Fibroblast of upper back skin (primary cell): Measurements from ENCODE around the gene GATA1.

Source experiments
- DNase-seq: peaks from one replicate; pipeline ENCODE4 v3.0.0-alpha.2; 2013

The GATA1 gene

DNA sequence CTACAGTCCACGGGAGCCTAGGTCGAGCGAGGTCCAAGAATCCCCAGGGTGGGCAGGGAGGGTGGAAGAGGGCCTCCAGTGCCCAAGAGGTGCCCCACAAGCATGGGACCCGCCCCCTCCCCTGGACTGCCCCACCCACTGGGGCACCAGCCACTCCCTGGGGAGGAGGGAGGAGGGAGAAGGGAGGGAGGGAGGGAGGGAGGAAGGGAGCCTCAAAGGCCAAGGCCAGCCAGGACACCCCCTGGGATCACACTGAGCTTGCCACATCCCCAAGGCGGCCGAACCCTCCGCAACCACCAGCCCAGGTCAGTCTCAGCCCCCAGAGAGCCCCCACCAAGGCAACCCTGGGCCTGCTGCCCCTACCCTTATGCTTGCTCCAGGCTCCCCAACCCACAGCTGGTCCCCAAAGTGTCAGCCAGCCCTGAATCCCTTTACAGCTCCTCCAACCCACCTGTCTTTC, at the start of gene GATA1:
GATA1 (plus strand) TSS at position 250 of the 460 bp plus-strand sequence. CDS start 4,520 bp downstream, outside the sequence.
- no peak for DNase-seq

DNA sequence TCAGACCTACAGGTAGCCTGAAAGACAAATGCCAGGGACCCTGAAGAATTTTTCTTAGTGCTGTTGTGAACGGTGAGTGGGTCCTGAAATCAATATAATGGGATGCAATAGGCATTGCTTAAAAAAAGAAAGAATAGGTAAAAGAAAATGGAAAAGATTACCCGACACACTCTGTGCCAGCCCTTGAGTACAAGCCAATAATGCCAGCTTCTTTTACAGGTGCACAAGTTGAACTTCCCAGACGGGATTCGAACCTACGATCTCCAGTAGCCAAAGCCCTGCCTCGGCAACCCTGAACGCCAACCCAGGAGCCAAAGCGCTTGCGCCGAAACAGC, 49.5 kb upstream of the GATA1 start:
- DNase-seq: no peak

DNA sequence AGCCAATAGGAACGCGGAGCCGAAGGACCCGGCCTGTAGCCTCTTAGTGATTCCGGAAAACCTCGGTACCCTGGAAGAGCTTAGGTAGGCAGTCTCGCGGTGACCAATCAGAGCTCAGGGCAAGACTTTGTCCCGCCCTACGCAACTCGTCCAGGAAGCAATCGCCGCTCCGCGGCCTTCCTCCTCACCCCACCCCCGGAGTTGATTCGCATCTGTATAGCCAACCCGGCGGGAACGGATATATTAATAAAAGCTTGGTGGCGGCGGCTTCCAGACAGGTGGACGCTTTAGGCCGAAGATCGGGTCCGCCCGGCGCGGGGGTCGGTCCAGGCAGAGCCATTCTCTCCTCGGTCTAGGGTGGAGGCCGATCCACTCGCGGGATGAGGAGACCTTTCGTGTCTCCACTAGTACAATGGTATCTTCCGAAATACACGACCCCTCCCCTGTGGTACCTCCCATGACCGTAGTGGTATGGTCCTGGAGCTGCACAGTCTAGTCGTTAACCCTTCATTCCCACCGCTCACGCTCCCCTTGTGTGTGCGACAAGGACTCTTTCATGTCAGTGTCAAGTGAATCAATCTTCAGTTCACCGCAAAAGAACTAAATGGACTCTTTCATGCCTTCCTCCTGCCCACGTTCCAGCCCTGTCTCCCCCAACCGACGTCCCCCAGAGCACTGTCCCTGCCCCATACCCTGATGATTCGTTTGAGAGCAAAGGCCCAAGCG, 49.0 kb upstream of the GATA1 start:
- peak; percentile 98 for DNase-seq

DNA sequence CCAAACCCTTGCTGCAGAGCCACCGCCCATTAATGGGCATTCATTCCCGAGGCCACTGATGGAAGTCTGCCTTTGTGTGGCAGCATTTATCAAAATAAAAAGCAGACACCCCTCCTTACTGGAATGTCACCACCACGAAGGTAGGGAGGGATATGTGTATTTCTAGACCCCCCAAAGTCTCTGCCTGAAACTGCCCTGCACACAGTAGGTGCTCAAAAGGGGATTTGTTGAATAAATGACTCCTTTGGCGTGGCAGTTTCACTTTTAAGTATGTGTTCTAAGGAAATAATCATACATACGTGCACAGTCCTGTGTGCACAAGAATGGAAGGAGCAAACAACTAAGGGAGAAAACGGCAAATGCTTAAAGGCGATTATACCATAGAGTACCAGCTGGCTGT, 48.5 kb upstream of the GATA1 start:
- DNase-seq: no peak

DNA sequence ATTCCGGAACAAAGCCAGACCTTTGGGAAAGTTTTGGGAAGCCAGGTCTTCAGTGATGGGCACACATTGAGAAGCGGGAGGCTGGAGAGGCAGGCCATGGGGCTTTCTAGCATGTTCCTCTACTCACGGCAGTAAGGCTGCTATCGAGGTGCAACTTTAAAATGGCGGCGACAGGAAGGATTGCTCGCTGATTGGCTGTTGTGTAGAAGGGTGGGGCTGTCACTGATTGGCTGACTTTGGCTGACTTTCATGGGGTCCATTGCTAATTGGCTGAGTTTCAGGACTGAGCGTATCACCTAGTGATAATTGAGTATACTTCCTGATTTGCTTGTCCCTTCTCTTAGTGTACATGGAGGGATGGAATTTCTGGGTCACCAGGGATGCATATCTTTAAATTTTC, 44.6 kb upstream of the GATA1 start:
- DNase-seq: no peak

DNA sequence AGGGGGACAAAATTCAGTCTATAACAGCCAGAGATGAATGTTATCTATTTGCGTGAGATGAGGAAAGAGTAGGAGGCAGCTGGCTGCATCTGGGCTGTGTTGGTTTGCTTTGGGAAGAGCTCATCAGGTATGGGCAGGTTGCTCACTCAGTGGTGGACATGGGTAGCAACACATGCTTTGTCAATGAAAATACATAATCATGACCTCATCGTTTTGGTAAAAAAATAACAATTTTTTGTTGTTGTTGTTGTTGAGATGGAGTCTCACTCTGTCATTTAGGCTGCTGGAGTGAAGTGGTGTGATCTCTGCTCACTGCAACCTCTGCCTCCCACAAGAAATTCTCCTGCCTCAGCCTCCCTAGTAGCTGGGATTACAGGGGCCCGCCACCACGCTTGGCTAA, 41.2 kb upstream of the GATA1 start:
- DNase-seq: no peak

DNA sequence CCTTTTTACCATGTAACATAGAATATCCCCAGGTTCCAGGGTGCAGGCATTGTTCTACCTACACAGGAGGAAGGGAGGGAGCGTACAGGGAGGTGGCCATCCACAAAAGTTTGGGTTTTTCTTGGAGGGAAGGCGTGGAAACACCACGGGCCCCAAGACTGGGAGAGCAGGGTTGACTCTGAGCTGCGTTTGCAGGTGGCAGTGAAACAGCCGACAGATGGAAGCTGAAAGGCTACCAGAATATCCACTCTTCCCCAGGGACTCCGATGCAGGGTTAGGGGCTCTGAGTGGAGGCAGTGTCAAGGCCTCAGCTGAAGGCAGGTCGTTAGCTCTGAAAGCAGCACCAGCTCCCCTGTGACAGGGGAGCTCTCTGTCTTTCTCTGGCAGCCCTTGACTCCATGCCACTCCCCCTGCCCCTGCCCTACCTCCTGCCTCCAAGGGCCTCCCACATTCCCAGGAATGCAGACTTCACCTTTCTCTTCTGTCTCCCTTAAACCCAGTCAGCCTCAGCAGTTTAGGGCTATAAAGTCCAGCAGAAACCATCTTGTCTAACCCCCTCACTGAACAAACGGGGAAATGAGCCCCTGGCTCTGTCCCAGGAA, 38.9 kb upstream of the GATA1 start:
- DNase-seq: no peak

DNA sequence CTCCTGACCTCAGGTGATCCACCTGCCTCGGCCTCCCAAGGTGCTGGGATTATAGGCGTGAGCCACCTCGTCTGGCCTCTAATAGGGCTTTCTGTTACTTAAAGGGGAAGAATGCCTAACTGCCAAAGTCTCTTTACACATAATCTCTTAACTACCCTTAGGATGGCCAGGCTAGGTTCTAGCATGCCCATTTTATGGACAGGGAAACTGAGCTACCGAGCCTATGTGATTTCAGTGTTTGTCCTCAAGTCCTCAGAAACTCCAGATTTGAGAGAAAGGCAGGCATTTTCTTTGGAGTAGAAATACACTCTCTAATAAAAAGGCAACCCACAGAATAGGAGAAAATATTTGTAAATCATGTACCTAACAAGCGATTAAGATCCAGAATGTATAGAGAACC, 37.2 kb upstream of the GATA1 start:
- DNase-seq: no peak

DNA sequence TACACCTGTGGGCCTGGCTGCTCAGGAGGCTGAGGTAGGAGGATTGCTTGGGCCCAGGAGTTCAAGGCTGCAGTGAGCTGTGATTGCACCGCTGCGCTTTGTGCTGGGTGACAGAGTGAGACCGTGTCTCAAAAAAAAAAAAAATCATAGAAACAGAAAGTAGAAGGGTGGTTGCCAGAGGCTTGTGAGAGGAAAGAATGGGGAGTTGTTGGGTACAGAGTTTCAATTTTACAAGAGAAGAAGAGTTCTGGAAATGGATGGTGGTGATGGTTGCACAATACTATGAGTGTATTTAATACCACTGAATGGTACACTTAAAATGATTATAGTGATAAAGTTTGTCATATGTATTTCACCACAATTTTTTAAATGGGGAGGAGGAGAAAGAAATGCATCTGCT, 35.0 kb upstream of the GATA1 start:
- no peak for DNase-seq

DNA sequence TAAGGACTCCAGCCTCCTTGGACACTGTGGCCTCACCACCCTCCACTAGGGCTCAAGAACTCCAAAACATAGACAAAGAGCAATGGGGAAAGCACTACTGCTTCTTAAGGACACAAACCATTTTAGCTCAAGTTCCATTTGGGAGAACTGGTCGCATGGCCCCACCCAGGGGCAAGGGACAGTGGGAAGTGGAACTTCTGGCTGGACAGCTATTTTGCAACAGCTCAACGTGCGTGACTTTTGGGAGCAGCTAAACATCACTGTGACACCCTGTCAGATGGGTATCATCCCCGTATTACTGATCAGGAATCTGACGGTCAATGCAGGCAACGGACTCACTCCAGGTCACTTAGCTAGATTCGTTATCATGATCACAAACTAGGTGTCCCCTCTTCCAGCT, 33.9 kb upstream of the GATA1 start:
- no peak for DNase-seq

DNA sequence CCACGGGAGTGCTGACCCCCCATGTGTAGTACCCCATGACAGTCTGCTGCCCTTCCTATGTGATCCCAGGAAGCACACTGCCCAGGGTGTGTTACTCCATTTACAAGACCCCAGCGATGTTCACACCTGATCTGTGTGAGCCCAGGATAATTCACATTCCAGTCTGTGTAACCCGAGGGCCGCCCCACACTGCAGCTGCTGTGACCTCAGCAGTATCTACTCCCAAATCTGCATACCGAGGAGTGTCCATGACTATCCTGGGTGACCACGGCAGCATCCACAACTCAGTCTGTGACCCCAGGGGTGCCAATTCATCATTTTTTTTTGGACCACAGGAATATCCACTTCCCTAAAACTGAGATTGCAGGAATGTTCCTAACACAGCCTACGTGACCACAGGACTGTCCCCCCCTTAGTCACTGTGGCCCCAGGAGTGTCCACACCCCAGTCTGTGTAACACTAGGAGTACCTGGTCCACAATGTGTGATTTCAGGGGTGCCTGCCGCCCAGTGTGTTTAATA, 32.6 kb upstream of the GATA1 start:
- DNase-seq: no peak

DNA sequence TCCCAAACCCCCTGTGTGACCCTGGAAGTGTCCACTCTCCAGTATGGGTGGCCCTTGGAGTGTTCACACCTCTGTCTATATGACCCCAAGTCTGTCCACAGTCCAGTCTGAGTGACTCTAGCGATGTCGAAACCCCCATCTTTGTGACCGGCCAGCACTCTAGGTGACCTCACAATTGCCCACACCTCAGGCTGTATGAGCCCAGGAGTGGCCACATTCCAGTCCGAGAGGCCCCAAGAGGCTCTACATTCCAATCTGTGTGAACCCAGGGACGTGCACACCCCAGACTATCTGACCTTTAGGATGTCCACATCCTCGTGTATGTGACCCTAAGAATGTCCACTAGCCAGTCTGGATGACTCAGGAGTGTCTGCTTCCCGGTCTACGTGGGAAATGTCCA, 32.2 kb upstream of the GATA1 start:
- no peak for DNase-seq

DNA sequence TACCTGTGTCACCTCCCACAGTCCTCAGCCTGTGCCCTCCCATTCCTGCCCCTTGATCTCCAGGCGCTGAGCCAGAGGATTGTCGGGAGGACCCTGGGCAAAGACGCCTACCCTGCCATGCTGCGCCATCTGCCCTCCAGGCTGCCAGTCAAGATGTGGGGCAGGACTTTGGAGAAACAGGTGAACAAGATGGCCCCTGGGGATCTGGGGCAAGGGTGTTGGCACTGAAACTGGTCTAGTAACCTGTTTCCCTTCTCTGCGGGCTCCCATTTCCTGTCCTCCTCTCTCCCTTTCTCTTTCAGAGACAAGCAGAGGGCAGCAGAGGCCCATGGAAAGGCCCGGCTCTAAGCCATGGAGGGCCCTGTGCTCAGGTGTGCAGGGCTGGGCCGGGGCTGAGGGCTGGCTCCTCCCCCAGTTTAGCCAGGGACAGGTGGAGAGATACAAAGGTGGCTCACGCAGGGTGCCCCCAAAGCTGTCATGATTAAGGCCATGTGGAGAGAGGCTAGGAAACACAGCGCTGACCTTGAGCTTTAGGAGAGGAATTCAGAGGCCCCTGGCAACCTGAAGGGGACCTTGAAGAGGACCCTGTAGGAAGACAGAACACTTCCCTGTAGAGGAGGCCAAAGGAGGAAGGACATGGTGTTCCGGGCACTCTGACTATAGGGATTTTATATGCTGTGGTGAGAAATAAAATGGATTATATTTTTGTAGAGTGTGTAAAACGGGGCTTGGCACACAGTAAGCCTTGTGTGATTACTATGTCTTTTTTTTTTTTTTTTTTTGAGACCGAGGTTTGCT, 24.5 kb upstream of the GATA1 start, which contains the start of gene GLOD5:
GLOD5 (plus strand) TSS at position 74 of the 798 bp plus-strand sequence; CDS start at position 118, 44 bp downstream.
- DNase-seq: no peak

DNA sequence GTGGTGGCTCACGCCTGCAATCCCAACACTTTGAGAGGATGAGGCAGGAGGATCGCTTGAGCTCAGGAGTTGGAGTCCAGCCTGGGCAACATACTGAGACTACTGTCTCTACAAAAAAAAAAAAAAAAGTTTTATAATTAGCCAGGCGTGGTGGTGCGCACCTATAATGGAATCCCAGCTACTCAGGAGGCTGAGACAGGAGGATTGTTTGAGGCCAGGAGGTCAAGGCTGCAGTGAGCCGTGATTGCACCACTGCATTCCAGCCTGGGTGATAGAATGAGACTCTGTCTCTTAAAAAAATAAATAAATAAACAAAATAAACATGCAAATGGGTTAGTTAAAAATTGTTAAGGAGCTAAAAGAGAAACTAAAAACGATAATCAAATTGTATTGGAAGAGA, 17.2 kb upstream of the GATA1 start:
- DNase-seq: no peak

DNA sequence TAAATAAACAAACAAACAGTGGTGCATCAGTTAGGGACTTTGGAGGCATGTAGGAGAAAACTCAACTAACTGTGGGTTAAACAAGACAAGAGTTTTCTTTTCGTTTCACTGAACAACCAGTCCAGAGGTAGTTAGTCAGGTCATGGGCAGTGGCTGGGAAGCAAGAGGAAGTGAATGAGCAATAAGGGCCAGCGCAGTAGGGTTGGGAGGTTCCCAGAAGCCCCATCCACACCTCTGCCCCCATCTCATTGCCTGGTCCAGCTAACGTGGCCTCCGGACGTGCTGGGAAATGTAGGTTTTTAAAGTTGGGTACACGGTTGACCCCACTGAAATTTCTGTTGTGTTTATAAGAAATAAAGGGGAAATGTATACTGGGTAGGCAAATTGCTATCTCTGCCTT, 16.1 kb upstream of the GATA1 start:
- DNase-seq: no peak

DNA sequence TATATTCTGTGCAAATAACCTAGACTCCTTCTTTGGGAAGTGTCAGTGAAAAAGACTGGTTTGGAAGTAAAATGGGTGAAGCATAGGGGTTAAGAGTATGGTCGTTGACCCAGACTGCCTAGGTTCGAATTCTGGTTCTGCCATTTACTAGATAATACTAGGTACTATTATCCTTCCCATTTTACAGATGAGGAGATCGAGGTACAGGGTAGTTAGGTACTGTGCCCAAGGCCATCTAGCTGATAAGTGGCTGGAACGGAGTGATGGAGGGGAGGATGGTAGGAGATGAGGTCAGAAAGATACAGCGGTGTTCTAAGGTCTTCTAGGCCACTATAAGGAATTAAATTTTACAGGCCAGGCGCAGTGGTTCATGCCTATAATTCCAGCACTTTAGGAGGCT, 13.8 kb upstream of the GATA1 start:
- DNase-seq: no peak

DNA sequence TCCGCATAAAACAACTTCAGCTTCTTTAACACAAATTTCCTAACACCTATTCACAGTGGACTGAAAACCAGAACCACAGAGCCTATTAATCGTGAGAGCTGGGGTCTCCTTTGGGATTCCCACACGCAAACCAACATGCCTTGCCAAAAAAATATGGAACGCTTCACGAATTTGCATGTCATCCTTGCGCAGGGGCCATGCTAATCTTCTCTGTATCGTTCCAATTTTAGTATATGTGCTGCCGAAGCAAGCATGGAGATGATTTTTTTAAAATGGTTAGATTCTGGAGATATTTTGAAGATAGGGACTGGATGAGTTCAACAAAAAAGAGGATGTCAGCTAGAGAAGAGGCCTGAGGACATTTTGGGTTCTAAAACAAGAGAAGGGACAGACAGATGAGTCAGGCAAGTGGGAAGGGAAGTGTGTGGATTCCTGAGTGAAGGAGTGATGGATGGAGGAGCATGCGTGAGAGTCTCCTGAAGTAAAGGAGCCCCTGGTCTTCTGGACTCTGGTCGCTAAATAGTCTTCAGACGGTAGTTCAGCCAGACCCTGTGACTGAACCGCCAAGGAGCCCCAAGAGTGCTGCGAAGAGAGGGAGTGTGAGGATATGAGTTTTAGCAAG, 9.5 kb upstream of the GATA1 start:
- peak; percentile 4 for DNase-seq

DNA sequence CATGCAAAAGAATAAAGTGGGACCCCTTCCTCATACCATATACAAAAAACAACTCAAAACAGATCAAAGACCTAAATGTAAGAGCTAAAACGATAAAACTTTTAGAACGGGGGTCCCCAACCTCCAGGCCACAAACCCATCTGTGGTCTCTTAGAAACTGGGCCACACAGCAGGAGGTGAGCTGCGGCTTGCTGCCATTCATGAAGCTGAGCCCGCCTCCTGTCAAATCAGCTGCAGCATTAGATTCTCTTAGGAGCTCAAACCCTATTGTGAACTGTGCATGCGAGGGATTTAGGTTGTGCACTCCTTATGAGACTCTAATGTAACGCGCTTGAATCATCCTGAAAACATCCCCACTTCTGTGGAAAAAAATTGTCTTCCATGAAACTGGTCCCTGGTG, 7.0 kb upstream of the GATA1 start:
- no peak for DNase-seq

DNA sequence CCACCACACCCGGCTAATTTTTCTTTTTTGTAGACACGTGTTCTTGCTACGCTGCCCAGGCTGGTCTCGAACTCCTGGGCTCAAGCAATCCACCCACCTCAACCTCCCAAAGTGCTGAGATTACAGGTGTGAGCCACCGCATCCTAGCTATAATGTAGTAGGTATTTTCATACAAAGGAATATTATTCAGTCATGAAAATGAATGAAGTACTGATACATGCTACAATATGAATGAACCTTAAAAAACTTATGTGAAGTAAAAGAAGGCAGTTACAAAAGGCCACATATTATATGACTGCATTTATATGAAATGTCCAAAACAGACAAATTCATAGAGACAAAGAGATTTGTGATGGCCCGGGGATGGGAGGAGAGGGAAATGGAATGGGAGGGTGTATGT, 4.7 kb upstream of the GATA1 start:
- DNase-seq: no peak

DNA sequence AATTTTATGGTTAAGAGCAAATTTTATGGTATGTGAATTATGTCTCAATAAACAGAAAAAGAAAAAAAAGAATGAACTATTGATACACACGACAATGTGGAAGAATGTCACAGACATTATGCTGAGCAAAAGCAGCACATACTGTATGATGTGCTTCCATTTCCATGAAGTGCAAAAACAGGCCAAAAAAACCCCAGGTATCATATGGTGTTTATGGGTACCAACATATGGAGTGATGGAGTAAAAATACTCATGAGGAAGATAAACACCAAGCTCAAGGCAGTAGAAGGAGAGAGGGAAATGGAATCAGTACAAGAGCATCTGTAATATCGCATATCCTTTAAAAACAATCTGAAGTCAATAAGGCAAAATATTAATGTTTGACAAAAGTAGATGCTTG, 4.2 kb upstream of the GATA1 start:
- DNase-seq: no peak

DNA sequence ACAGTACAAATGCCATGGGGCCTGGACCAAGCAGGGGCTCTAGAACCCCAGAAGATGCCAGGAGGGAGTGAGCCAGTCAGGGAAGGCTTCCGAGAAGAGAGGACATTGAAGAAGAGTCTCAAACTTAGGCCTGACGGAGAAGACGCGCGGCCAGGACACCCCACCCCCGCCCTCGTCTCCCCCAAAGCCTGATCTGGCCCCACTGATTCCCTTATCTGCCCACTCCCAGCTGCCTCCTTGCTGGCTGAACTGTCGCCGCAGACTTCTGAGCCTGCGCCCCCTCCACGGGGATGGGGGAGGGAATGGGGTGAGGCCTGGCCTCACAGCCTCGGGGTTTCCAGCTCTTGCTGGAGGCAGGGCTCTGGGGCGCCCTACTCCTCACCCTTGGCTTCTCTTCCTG, 3.6 kb upstream of the GATA1 start:
- DNase-seq: no peak

DNA sequence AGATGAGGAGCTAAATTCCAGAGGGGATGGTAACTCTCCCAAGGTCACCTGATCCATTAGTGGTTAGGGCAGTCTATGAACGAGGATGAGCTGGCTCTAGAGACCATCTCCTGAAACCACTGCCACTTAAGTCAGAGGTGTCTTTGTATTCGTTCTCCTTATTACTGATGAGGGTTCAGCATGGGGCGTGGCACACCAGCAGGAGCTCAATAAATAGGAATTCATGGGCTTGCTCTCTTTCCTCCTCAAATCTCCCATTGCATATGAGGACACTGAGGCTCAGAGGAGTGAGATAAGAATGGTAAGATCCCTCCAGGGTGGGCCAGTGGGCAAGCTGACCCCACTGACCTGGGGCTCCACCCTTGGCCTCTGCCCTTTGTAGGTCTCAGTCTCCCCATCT, 1.7 kb upstream of the GATA1 start:
- no peak for DNase-seq

DNA sequence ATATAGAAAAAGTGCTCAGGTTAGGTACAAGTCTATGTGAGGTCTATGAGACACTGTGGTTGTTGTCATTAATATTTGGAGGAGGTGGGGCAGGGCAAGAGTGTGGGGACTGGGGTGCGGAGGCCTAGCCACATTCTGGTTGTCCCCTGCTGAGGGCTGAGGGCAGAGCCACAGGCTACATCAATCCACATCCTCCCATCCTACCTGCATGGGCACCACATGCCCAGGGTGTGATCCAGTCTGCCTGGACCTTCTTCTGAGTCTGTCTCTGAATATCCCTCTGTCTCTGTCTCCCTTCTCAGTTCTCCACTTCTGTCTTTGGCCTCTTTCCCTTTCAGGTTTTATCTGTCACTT, 1.2 kb upstream of the GATA1 start:
- DNase-seq: no peak
